HCT116 (cell line): ENCODE results near the gene SIX5.

Experiments
- CEBPB ChIP-seq: IDR thresholded peaks from 2 replicates; pipeline ENCODE4 v1.6.1; 2012; ENCODE audit warnings: low read depth
- EZH2phosphoT487 ChIP-seq: fragments of 200-600 bp; IDR thresholded peaks from 2 replicates; pipeline ENCODE4 v1.6.1; 2018; ENCODE audit warnings: antibody characterized with exemption, borderline replicate concordance

DNA sequence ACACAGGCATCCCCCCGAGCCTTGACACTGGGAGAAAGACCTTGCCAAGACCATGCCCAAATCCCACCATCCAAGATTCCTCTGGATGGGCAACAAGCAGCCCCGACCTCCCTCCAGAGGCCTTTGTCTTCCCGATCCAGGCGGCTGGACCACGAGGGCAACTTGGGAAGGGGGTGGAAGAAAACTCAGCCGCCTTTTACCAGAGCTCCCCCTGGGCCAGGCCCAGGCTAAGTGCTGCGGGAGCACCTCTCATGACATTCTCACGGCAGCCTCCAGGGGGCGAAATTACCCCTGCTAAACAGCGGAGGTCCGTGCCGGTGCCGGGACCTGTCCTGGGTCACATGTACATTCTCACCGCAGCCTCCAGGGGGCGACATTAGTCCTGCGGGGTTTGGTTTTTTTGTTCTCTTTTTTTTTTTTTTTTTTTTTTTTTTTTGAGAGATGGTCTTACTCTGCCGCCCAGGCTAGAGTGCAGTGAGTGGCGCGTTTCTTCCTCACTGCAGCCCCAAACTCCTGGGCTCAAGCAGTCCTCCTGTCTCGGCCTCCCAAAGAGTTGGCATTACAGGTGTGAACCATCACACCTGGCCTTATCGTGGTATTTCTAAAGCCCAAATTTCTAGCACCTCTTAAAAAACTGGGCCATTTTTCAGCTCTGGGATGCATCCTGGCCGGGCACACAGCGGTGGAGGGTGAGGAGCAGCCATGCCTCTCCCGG lies 48.1 kb upstream of the SIX5 start:
- TF ChIP-seq CEBPB (no peak), EZH2phosphoT487 (no peak)
